Measurements from ENCODE around the gene FZR1. TPM values are rescaled to one million over a fixed set of nuclear protein-coding genes. Genes with fewer than 3 reads are reported as not detected.

The FZR1 gene
- total RNA-seq, 2 donors from 2014 or later, result 56.7 to 65.1 TPM

DNA sequence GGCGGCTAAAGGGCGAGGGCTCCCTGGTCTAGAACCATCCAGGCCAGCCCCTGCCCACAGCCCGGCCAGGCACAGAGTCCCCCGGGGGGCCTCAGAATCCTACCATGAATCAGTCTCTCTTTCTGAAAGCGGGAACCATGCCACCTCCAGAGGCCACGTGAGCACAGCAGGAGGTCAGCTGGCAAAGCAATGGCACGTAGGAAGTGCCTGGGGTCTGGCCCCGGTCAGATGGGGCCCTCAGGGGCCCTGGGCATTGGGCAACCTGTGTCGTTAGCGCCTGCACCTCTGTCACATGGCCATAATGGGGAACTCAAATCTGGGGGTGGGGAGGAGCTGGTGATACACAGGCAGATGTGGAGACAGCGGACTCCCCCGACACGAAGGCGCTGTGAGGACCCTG lies 42.5 kb downstream of the FZR1 start:
- no peak overlapping the region for H3K27ac ChIP-seq (ENCODE audit: low read depth, low read length)
- H3K27me3 ChIP-seq (ENCODE audit: control insufficient read depth, insufficient read depth, low read length, poor library complexity, severe bottlenecking), result no peaks in the 10 kb centered on the region
- H3K9me3 Mint-ChIP-seq, result no peaks in the 10 kb centered on the region
- 90 to 91% methylated on average over 14 of the region's 14 CpGs for WGBS, 2 experiments (ENCODE audit: insufficient coverage in 1 of 2, insufficient read length in 1 of 2)
- H3K4me1 Mint-ChIP-seq, result no peaks in the 10 kb centered on the region
- H3K36me3 Mint-ChIP-seq (ENCODE audit: low read depth), result peaks cover 14% of the 10 kb centered on the region
- no peak overlapping the region for H3K9ac ChIP-seq (ENCODE audit: extremely low read depth, low read length, poor library complexity, severe bottlenecking)
- H3K36me3 ChIP-seq (ENCODE audit: control insufficient read depth, insufficient read depth, low read length), result peaks cover 14% of the 10 kb centered on the region
- H3K27me3 Mint-ChIP-seq (ENCODE audit: insufficient read depth), result no peaks in the 10 kb centered on the region
- DNase-seq, result no peak
- no peaks in the 10 kb centered on the region for H3K9me3 ChIP-seq (ENCODE audit: control insufficient read depth, low read length)
- no peak overlapping the region for H3K27ac Mint-ChIP-seq
- H3K4me3 Mint-ChIP-seq, result no peak overlapping the region
- H3K4me1 ChIP-seq (ENCODE audit: control insufficient read depth, insufficient read depth, low read length), result no peaks in the 10 kb centered on the region
- TF ChIP-seq, protein P1, sequence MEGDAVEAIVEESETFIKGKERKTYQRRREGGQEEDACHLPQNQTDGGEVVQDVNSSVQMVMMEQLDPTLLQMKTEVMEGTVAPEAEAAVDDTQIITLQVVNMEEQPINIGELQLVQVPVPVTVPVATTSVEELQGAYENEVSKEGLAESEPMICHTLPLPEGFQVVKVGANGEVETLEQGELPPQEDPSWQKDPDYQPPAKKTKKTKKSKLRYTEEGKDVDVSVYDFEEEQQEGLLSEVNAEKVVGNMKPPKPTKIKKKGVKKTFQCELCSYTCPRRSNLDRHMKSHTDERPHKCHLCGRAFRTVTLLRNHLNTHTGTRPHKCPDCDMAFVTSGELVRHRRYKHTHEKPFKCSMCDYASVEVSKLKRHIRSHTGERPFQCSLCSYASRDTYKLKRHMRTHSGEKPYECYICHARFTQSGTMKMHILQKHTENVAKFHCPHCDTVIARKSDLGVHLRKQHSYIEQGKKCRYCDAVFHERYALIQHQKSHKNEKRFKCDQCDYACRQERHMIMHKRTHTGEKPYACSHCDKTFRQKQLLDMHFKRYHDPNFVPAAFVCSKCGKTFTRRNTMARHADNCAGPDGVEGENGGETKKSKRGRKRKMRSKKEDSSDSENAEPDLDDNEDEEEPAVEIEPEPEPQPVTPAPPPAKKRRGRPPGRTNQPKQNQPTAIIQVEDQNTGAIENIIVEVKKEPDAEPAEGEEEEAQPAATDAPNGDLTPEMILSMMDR (conservative IDR thresholded peaks at IDR 0.05), result no peak
- no peak overlapping the region for H3K4me3 ChIP-seq (ENCODE audit: low read length)

- TF ChIP-seq, protein P1 (conservative IDR thresholded peaks at IDR 0.05), result no peak
- Mint-ChIP-seq H3K4me3 (no peak overlapping the region), H3K27me3 (ENCODE audit: insufficient read depth) (no peaks in the 10 kb centered on the region), H3K4me1 (no peaks in the 10 kb centered on the region), H3K9me3 (no peaks in the 10 kb centered on the region), H3K27ac (no peak overlapping the region), H3K36me3 (ENCODE audit: low read depth) (peaks cover 16% of the 10 kb centered on the region)
- DNase-seq, result no peak
- no peaks in the 10 kb centered on the region for H3K27me3 ChIP-seq (ENCODE audit: control insufficient read depth, insufficient read depth, low read length, poor library complexity, severe bottlenecking)
- no peak overlapping the region for H3K27ac ChIP-seq (ENCODE audit: low read depth, low read length)
- H3K9ac ChIP-seq (ENCODE audit: extremely low read depth, low read length, poor library complexity, severe bottlenecking), result no peak overlapping the region
- H3K9me3 ChIP-seq (ENCODE audit: control insufficient read depth, low read length), result no peaks in the 10 kb centered on the region
- WGBS, 2 experiments (ENCODE audit: insufficient coverage in 1 of 2, insufficient read length in 1 of 2), result 91 to 95% methylated on average over 6 to 10 of the region's 10 CpGs
- no peaks in the 10 kb centered on the region for H3K4me1 ChIP-seq (ENCODE audit: control insufficient read depth, insufficient read depth, low read length)
- peaks cover 14% of the 10 kb centered on the region for H3K36me3 ChIP-seq (ENCODE audit: control insufficient read depth, insufficient read depth, low read length)
- no peak overlapping the region for H3K4me3 ChIP-seq (ENCODE audit: low read length)
These were observed 43.7 kb downstream of the FZR1 start for GRCh38 chr19:3549816-3550215.

DNA sequence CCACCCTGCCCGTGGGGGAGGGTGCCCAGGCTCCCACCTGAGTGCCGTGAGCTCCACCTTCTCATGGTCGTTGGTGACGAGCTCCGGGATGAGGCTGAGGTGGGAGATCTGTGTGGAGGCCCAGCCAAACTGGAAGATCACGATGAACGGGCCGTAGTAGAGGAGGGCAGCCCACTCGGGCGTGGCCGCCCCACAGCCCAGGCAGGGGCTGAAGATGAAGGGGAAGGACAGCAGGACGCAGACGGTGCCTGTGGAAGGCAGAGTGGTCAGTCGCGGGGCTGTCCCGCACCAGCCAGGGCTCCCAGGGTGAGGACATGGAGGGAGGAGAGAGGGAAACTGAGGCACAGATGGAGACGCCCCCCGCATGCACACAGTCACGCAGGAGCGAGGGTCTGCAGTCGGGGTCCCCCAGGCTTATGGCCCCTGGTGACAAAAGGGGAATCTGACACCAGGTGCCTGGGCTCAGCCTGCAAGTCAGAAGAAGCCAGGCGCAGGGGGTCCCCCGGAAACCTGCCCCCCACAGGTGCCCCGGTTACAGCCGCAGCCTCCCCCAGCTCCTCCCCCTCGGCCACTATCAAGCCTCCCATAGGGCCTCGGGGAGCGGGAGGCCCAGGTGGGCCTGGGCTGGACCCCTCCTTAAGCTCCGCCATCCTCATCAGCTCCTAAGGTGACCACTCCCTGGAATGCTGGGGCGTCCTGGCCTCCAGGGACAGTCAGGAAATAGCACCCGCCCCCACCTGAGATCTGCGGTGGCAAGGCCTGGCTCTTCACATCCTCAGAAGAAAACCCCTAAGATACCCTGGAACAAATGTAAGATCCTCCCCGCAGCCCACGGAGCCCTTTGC lies 45.1 kb downstream of the FZR1 start:
- Histone ChIP-seq H3K27me3 (ENCODE audit: control insufficient read depth, insufficient read depth, low read length, poor library complexity, severe bottlenecking) (no peaks in the 10 kb centered on the region), H3K27ac (ENCODE audit: low read depth, low read length) (no peak overlapping the region), H3K4me3 (ENCODE audit: low read length) (no peak overlapping the region), H3K9ac (ENCODE audit: extremely low read depth, low read length, poor library complexity, severe bottlenecking) (no peak overlapping the region), H3K9me3 (ENCODE audit: control insufficient read depth, low read length) (no peaks in the 10 kb centered on the region), H3K4me1 (ENCODE audit: control insufficient read depth, insufficient read depth, low read length) (no peaks in the 10 kb centered on the region), H3K36me3 (ENCODE audit: control insufficient read depth, insufficient read depth, low read length) (peaks cover 4% of the 10 kb centered on the region)
- TF ChIP-seq, protein P1 (conservative IDR thresholded peaks at IDR 0.05), result no peak
- Mint-ChIP-seq H3K4me3 (no peak overlapping the region), H3K36me3 (ENCODE audit: low read depth) (peaks cover 6% of the 10 kb centered on the region), H3K4me1 (no peaks in the 10 kb centered on the region), H3K27me3 (ENCODE audit: insufficient read depth) (no peaks in the 10 kb centered on the region), H3K27ac (peak overlapping the region; percentile 26), H3K9me3 (no peaks in the 10 kb centered on the region)
- WGBS, 2 experiments (ENCODE audit: insufficient coverage in 1 of 2, insufficient read length in 1 of 2), result 93 to 95% methylated on average over 21 to 32 of the region's 34 CpGs
- DNase-seq, result no peak
